Purkinje cell (primary cell): ENCODE results near the gene ZFP82. TPM values are rescaled to one million over a fixed set of nuclear protein-coding genes. Genes with fewer than 3 reads are reported as not detected.

ENCODE experiments used
- polyA plus RNA-seq: library from polyadenylated mRNA; unstranded; fragments of >200 nt; fragmentation: Nextera tagmentation; gene quantifications from 2 replicates; pipeline ENCODE4 v1.2.1, GENCODE V29; 2014

The ZFP82 gene
- polyA plus RNA-seq = 11.2 and 19.0 TPM in 2 replicates

DNA sequence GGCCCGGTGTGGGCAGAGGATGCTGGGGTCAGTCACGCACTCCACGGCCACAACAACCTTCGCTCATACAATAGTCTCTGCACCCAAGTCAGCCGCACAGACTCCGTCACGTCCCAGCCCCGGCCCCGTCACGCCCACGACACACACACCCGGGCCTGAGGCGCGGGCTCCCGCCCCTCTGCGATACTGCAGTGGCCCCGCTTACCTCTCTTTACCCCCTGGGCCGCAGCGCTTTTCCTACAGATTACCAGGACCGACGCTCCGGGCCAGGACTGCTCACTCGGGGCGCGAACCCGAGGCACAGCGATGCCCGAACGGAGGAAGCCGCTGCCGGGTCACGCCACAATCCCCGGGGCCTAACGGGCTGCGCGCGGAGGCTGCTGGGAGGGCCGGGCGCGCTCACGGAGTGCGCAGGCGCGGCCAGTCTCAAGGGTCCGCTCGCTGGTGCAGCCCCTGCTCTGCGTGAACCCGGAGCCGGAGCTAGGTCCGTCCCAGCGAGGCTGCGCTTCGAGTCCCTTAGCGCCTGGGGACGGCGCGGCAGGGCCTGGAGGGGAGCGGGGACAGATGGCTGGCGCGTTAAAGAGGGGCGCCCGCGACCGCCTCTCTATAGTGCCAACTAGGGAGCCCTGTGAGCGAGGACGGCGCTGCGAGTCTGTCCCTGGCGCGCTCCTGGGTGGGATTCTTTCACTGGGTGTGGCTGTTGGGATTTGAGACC, at the start of gene ZFP82:
ZFP82 (minus strand) TSS at position 358 of the 715 bp plus-strand sequence. CDS start 8,855 bp downstream, outside the sequence.

DNA sequence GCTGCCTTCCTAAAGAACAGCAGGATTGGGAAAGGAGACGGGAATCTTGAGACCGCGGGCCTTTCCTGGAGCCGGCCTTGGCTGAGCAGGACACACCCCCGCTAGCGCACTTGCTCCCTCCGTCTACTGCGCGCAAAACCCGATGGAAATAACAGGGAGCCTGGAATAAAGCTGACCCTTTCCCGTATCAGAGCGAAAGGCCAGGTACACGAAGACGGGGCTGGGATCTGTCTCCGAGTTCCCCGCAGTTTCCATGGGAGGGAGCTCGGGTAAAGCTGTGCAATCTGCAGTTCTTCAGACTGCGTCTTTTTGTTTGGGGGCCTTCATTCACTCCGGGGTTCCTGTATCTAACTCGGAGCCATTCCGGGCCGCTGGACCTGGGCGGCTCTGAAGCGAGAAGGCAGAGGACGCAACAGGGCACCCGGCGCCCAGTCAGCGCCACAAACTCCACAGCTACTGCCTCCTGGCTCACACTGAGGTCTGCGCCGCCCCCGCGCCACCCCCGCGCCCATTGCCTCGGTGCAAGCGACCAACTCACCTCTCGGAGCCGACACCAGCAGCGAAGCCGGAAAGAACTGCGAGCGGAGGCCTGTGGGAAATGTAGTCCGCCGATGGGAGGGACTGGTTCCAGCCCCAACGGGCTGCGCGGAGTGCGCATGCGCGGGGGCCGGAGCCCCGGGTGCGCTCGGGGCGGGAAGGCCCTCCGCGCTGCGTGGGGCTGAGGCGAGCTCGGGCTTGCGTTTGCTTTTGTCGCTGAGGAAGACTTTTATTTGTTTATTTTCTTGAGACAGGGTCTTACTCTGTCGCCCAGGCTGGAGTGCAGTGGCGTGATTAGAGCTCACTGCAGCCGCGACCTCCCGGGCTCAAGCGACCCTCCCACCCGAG, 39.6 kb downstream of the ZFP82 start, which contains the start of gene ZFP14:
ZFP14 (minus strand) TSS at position 577 of the 885 bp plus-strand sequence. CDS start 11,309 bp downstream, outside the sequence.

Other genes with a start within 250 kb of the ZFP82 start
- 0.69 and 5.6 TPM in 2 replicates for gene ZNF565, start 204.0 kb downstream of the ZFP82 start, polyA plus RNA-seq
- gene ZNF146, start 203.5 kb downstream of the ZFP82 start, polyA plus RNA-seq = 23.3 and 28.6 TPM in 2 replicates
- 17.6 and 20.7 TPM in 2 replicates for gene ZFP14, start 39.4 kb downstream of the ZFP82 start, polyA plus RNA-seq
- 4.7 and 7.6 TPM in 2 replicates for gene ZNF566, start 70.9 kb upstream of the ZFP82 start, polyA plus RNA-seq
- gene ZNF260, start 109.6 kb upstream of the ZFP82 start, polyA plus RNA-seq = 17.6 and 17.7 TPM in 2 replicates
- 11.8 and 17.0 TPM in 2 replicates for gene ZNF529, start 154.6 kb upstream of the ZFP82 start, polyA plus RNA-seq
- gene ZNF382, start 186.7 kb upstream of the ZFP82 start, polyA plus RNA-seq = 7.0 and 7.6 TPM in 2 replicates
- 2.6 and 6.4 TPM in 2 replicates for gene ZNF461, start 248.2 kb upstream of the ZFP82 start, polyA plus RNA-seq